Measurements from ENCODE around the gene ODC1.
A peak's percentile ranks its signal among the peaks of the same experiment; 100 is the strongest.

The ODC1 gene

DNA sequence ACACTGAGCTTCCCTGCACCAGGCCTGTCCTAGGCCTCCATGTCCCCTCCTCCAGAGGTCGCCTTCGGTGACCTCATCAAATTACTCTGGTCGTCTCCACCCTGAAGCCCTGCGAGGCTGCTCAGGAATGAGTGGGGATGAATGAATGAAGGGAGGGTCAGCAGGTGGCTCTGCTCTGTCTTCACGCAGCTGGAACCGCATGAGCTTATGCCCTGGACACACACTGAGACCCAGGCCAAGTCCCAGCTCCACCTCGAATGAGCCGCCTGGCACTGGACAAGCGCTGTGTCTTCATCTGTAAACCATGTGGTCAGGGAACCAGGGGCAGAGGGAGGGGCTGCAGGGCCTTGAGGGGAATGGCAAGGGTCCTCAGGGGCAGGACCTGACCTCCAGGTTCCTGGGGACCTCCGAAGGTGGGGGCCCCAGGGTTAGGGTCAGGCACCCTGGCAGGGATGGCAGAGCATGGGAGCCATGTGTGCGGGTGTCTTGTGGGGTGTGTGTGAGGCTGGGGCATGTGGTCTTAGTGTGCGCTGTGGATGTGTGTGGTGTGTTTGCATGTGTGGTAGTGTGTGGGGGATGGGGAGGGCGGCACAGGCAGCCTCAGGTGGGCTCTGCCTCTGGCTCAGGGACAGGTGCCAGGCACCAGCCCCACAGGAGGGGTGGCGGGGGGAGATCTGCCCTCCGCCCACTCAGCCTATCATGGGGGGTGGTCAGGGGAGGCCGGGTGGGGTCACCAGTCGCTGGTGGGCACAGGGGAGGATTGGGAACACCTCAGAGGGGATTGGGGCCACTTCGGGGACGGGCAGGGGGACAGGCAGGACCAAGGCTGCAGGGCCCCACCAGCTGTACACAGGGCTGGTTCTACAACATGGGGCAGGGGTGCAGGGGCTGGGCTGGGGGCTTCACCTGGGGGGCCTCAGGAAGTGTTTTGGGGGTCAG is 13.9 kb downstream of the ODC1 start:
- DNase-seq (ENCODE audit: low read depth, low spot score), result no peak

DNA sequence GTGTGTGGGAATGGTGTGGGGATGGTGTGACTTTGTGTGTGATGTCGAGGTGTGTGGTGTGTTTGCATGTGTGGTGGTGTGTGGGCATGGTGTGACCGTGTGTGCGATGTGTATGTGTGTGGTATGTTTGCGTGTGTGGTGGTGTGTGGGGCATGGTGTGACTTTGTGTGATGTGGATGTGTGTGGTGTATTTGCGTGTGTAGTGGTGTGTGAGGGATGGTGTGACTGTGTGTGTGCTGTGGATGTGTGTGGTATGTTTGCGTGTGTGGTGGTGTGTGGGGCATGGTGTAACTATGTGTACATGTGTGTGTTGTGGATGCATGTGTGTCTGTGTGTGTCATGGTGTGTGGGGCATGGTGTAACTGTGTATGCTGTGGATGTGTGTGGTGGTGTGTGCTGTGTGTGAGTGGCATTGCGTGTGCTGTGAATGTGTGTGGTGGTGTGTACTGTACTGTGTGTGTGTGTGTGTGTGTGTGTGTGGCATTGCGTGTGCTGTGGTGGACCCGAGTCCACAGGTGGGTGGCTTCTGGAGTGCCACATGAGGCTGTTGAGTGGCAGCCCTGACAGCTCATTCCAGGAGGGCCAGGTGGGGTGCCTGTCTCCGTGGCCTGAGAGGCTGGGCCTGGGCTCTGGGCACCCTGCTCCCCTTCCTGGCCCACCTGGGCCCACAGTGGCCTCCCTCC is 14.7 kb downstream of the ODC1 start:
- no peak for DNase-seq (ENCODE audit: low read depth, low spot score)

DNA sequence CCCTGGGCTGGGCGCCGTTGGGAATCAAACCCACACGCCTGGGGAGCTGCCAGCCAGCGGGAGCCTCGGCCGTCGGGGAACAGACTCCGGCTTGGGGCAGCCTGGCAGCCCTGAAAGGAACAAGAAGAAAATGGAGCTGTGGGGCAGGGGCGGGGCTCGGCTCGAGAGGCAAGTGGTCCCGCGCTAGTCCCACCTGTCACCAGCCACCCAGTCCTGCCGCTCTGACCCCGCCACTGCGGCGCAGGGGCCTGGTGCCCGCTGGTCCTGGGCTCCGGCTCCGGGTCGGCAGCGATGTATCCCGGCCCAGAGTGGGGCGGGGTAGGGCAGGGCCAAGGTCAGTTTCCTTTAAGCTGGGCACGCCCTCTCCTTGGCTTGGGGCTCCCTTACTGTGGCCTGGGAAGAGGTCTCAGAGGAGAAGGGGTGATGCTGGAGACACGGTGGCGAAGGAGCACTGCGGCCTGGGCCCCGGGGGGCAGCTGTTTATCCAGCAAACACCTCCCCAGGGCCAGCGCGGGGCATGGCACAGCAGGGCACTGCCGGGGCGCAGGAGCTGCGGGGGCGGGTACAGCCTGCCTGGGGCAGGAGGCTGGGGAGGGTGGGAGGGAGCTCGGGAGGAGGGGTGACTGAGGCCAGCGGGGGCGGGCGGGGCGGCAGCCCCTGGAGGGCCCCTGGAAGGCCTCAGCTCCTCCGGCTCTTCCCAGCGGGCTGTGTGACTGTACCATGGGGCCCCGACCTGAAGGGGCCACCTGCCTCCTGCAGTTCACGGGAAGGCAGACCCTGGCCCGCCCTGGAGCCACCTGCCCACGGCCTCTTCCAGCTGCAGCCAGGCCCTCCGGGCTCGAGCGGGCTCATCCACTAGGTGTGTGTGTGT is 15.6 kb downstream of the ODC1 start:
- DNase-seq (ENCODE audit: low read depth, low spot score), result no peak

DNA sequence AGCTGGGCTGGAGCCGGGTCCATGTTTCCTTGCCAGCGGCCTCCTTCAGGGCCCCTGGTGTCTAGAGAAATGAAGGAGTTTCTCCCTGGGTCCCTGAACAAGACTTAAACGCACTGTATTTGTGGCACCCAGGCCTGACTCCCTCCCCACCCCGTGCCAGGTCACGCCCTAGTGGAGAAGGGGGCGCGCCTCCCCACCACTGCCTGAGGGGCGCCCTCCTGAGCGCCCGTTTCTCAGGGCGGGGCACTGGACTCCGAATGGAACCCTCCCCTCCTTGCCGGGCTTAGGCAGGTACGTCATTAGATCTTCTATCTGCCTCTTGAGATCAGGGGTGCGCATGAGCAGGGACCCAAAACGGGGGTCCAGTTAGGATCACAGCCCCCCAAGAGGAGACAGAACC is 16.3 kb downstream of the ODC1 start:
- DNase-seq (ENCODE audit: low read depth, low spot score), result no peak

DNA sequence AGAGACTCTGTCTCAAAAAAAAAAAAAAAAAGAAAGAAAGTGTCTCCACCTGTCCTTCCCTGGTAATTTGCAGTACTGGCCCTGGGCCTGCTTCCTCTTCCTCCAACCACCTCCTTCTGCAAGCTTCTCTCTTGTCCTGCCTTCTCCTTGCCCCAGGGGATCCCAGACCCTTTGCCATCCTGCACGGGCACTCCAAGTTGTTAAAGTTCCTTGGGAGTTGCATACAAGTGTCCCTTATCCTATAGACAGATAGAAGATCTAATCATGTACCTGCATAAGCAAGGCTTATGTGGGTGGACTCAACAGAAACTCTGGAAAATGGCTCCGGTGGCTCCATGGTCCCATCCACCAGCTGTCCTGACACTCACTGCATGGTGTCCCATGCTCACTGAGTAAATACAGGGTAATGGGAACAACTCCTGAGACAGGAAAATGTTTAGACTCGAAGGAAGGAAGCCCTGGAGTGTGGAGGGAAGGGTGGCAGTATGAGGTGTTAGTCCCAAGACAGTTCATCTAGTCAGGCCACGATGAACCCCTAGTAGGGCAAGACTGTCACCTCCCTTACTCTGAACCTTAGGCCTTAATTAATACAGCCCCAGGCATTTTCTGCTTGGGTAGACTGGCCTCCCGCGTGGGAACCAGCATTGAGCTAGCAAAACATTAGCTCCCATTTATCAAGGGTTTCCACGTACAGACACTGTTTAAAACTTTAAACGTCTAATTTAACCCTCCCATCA is 17.1 kb downstream of the ODC1 start:
- no peak for DNase-seq (ENCODE audit: low read depth, low spot score)

DNA sequence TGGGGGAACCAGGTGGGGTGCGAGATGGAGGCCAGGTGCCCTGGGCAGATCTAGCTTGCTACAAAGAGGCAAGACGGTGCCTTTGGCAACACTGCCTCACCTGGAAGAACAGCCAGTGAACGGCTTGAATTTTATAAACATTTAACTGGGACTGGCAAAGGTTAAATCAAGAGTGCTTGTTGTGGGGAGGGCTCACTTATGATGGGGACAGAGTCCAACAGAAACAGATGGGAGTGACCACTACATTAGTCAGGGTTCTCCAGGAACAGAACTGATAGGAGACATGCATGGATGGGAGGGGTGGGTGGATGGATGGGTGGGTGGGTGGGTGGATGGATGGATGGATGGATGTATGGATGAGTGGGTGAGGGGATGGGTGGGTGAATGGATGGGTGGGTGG is 19.2 kb downstream of the ODC1 start:
- DNase-seq (ENCODE audit: low read depth, low spot score), result no peak

DNA sequence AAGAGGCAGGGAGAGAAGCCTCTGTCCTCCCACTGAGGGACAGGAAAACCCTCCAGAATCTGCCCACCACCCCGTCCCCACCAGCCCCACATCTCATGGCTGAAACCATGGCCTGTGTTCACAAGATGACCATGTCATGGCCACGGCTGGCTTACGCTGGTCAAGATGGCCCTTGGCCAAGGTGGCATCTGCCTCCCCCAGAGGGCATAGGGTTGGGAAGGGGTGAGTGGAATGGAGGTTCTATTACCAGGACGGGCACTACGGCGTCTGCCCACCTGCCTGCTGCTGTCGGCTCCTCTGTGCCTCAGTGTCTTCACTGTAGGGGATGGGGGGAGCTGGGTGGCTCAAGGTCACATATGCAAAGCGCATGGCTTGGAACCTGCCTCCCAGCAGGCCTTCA is 19.8 kb downstream of the ODC1 start:
- DNase-seq (ENCODE audit: low read depth, low spot score), result no peak

DNA sequence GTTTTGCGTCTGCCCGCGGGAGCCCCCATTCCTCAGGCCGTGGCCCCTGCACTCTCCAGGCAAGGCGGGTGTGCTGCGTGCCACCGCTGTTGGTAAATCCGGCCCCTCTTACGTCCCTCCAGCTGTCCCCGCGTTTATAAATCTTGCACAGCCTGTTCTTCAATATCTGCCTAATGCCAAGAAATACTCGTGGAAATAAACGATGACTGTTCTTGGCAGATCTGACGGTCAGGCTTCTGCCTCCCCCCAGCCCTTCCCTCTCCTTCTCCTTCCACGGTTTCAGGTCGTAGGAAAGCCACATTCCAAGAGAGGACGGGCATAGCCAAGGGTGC is 20.5 kb downstream of the ODC1 start:
- no peak for DNase-seq (ENCODE audit: low read depth, low spot score)

DNA sequence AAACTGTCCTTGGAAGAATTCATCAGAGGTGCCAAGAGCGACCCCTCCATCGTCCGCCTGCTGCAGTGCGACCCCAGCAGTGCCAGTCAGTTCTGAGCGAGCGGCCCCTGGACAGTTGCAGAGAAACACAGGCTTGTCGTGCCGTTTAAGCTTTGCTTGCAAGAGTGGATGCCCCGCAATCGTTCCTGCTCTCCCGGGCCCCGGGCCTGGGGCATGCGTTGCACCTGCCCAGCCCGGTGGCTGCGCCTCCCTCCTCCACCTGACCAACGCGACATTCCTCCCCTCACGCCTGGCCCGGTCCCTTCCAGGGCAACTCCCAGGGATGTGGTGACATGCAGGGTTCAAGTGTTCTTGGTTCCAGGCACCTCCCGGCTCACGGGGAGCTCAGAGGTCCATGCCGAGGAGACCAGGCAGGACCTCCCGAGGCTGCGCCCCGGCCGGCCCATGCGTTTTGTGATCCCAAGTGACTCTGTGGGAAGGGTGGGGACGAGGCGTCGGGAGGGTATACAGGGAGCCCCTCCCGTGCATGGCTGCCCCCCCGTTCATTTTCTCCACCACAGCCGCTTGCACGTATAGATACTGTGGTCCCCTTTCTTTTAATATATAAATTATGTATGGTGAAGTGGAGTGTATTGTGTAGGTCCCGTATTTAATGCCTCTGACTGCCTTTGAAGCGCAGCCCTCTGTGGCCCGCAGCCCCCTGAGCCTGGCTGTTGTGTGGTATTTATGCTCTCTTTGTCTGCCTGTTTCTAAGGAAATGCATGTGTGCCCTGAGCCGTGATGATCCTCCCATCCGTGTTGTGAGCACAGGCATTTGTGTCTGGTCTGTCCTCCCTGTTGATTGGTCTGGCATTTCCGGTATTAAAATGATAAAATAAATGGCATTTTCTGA is 21.2 kb downstream of the ODC1 start:
- DNase-seq (ENCODE audit: low read depth, low spot score), result no peak

DNA sequence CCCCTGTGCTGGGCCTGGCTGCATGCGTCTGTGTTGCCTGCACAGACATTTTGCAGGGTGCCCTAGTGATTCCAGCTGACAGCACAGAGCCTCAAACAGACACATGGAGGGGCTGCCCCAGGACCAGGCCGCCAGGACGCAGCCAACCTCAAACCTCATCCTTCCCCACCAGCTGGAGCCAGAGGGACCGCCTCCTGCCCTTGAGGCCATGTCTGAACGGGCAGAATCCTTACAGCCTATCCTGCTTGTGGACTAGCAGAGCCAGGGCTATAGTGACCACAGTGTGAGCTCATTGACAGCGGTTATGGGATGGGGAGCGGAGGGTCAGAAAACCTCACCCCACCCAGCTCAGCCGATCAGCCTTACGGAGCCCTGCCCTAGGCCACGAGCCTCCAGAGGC is 22.4 kb downstream of the ODC1 start:
- no peak for DNase-seq (ENCODE audit: low read depth, low spot score)

DNA sequence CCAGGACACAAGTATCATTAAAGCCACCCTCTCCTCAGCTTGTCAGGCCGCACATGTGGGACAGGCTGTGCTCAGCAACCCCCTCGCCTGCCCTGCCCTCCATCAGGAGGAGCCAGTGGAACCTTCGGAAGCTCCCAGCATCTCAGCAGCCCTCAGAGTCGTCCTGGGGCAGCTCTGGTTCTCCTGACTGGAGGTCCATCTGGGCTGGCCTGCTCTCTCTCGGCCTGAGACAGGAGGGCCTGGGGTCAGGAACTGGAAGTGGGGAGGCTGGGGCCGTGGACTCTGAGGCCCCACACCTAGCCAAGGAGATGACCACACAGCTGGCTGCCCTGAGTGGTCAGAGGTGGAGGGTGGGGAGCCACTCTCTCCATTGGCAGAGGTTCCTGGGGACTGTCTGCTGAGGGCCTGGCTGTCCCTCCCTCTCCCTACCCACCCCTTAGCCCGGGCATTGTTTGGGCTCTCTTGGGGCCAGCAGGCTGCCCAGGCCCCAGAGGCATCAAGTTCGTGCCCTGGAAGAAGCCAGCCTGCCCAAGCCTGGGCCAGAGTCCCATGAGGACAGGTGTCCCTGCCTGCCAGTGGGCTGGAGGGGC is 23.1 kb downstream of the ODC1 start:
- DNase-seq (ENCODE audit: low read depth, low spot score), result no peak

DNA sequence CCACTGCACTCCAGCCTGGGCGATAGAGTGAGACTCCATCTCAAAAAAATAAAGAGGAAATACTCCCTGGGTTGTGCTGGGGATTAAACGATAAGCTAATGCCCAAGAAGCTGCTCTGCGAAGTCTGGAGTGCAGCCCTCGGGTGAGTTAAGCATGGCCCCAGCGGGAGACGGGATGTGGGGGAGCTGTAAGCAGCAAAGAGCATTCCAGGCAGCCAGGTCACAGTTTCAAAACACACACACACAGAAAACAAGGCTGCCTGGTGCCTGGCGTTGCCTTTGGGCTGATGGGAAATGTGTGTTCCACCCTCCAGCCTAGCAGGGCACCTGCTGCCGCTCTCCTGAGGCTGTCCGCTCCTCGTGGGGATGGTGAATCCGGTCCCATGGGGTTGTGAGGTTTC is 24.1 kb downstream of the ODC1 start:
- peak; percentile 79 for DNase-seq (ENCODE audit: low read depth, low spot score)

DNA sequence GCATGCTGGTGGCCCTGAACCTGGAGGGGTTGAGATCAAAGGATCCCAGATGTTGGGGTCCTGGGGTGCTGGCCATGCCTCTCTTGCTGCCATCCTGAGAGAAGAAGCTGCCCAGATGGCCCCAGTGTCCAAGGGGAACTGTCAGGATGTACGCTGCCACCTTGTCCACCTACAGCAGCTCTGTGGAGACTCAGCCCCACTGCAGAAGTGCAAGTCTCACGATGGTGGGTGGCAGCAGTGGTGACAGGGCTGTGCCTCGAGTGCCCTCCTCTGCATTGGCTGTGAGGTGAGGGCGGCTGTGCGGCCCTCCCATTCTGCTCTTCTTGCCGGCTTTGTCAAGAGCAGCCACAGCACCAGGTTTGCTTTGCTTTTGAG is 24.7 kb downstream of the ODC1 start:
- DNase-seq (ENCODE audit: low read depth, low spot score), result no peak

DNA sequence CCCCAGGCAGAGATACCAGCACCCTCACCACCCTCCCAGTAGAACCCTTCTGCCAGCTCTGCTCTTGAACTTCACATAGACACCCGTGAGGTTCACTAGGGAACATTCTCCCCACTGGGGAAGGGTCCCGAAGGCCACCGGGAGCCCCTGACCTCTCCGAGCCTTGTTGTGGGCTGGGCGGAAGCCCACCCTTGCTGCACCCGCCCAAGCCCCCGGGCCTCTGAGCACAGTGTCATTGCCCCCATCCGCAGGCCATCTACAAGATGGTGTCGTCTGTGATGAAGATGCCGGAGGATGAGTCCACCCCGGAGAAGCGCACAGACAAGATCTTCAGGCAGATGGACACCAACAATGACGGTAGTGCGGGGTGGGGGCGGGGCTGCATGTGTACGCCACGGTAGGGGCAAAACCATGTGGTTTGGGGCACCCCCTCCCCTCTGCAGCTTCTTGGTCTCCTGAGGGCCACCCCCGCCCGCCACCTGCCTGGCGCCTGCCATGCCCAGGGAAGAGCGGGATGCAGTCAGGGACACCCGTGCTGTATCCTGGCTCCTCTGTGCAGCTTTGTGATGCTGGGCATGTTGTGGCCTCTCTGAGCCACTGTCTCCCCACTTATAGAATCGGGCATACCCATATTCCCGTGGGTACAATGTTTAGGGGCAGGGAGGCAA is 25.3 kb downstream of the ODC1 start:
- no peak for DNase-seq (ENCODE audit: low read depth, low spot score)

DNA sequence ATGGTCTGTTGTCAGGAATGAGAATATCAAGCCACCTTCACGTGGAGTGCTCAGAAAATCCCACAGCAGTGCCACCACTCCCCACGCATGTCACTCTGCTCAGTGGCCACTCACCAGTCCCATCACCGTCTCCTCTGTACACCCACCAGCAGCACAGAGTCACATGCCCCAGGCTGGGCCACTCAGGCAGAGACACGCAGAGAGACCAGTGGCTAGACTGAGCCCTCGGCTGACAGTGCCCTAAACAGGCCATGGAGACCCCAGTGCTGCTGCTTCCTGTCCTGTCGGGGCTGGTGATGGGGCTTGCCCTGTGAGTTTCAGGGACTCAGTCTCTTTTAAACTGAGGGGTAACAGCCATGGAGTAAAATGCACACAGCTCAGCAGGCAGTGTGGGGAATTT is 25.9 kb downstream of the ODC1 start:
- no peak for DNase-seq (ENCODE audit: low read depth, low spot score)

DNA sequence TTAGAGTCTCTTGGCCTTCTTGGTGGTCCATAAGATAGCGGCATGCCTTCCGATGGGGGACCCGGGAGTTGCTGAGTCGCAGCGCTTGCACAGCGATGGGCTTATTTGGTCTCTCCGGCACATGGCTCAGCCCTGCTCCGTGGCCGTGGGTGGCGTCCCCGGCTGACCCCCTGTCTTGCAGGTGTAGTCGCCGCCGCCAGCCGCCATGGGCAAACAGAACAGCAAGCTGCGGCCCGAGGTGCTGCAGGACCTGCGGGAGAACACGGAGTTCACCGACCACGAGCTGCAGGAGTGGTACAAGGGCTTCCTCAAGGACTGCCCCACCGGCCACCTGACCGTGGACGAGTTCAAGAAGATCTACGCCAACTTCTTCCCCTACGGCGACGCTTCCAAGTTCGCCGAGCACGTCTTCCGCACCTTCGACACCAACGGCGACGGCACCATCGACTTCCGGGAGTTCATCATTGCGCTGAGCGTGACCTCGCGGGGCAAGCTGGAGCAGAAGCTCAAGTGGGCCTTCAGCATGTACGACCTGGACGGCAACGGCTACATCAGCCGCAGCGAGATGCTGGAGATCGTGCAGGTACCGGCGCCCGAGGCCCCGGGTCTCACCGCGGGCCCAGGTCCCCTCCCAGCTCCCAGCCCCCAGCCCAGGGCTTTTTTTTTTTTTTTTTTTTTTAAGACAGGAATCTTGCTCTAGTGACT is 28.4 kb downstream of the ODC1 start:
- DNase-seq (ENCODE audit: low read depth, low spot score), result no peak

DNA sequence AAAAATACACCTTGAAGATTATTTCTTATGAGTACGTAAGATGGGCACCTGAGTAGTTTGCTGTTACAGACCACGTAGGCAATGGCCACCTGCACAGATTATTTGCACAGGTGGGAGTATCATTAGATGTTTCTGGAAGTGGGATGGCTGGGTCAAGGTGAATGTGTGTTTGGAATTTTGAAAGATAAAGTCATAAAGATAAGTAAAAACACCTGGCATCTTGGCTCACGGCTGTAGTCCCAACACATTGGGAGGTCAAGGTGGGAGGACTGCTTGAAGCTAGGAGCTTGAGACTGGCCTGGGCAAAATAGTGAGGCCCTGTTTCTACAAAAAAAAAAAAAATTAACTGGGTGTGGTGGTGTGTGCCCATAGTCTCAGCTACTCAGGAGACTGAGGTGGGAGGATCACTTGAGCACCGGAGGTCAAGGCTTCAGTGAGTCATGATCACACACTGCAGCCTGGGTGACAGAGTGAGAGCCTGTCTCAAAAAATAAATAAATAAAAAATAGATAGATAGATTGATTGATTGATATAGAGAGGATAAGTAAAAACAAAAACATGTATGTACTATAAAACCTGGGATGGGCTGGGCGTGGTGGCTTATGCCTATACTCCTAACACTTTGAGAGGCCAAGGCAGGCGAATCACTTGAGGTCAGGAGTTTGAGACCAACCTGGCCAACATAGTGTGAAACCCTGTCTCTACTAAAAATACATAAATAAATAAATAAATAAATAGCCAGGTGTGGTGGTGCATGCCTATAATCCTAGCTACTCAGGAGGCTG is 30.4 kb downstream of the ODC1 start:
- no peak for DNase-seq (ENCODE audit: low read depth, low spot score)

DNA sequence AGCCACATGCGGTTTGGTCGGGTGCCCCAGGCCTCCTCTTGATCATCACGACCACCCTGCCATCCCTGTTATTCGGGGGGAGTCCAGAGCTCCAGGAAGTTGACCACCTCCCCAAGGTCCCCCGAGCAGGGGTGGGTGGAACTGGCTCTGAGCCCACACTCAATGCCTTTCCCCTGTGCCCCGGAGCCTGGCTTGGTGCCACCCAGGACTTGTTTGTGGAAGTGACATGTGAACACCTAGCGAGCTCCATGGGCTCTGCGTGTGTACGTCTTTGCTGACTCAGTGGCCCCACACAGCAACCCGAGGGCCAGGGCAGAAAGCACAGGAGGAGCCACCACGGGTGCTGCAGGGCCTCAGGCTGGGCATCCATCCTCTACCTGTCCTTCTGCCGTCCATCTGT is 32.5 kb downstream of the ODC1 start:
- DNase-seq (ENCODE audit: low read depth, low spot score), result no peak
